ENCODE data around the gene LSP1. TPM values are rescaled to one million over a fixed set of nuclear protein-coding genes. Genes with fewer than 3 reads are reported as not detected.

LSP1 gene
- total and polyA plus RNA-seq, 2 of the 8 experiments (the other 6 are each of a cell fraction or from before 2014, with no cell fraction given), result 0.03 TPM; not detected in 1

DNA sequence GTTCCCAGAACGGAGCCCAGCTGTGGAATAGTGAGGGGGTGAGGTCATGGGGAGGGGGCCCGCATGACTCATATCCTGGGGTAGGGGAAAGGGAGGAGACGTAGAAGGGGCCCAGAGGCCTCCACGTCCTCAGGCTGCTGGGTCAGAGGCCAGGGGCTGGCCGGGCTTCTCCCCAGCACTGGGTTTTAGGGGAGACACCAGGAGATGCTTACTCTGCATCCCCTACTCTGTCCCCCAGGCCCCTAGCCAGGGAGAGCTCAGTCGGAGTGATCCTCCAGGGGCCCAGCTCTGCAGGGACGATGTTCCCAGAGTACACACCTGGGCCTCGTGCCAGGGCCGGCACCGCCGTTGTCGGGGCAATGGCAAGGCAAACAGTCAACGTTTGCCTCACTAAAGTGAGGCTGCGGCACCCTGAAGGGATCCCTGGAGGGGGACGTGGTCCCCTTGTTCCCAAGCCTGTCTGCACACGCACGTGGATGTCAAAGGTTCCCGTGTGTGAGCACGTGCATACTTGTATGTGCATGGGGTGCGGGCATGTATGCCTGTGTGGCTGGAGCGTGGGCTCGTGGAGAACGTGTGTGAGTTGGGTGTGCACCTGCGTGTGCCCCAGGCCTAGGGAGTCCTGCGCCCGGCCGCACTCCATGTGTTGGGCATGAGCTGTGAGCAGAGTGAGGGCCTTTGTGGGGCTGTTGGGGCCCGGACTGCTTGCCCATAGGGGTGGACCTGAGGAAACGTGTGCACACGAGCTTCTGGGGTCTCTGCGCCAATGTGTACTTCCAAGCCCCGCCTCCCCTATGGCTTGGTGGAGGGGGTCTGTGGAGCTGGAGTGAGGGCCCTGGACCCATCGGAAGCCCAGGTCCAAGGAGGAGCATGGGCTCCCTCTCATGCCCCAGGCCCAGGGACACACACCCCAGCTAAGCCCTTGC lies 24.6 kb downstream of the LSP1 start:
- no peak overlapping the region for H2BK5ac ChIP-seq (ENCODE audit: low read depth, low read length)
- peaks cover 0 to 1% (median 0%) of the 10 kb centered on the region in 4 experiments; a peak in 1 of 7 replicates for H3K4me1 ChIP-seq (replicated peaks in 1 of 4; ENCODE audit: control insufficient read depth in 3 of 4, insufficient read depth in 4 of 4, low read length in 3 of 4)
- no peaks in the 10 kb centered on the region for H3K79me2 ChIP-seq (ENCODE audit: control insufficient read depth in 1 of 2, insufficient read depth in 2 of 2, low read length in 2 of 2)
- no peak overlapping the region for H3K27ac ChIP-seq (ENCODE audit: low read depth, low read length)
- POLR2A ChIA-PET (ENCODE audit: partially characterized antibody), result interaction anchor here (1.4 kb wide), 1 partner anchor 21 kb away, joined by 4 read pairs; no protein-coding TSS in a partner anchor
- CTCF ChIA-PET (ENCODE audit: partially characterized antibody), result interaction anchor here (0.6 to 5.5 kb wide), 44 partner anchors 10 to 423 kb away, joined by 3 to 156 read pairs (median 5); partner anchors contain the start of genes INS, LSP1, MRPL23 and PRR33
- H3K23ac ChIP-seq (ENCODE audit: insufficient read length), result no peak overlapping the region
- no peak for DNase-seq (ENCODE audit: low read depth in 1 of 2, low spot score in 2 of 2)
- no peak overlapping the region for H3K4me3 ChIP-seq (ENCODE audit: extremely low read depth in 1 of 4, insufficient read depth in 2 of 4, low read depth in 3 of 4, low read length in 4 of 4)
- no peak overlapping the region for H3K4ac ChIP-seq (replicated peaks; ENCODE audit: insufficient read length, low read depth, low read length)
- FAIRE-seq, result no peak
- peak overlapping the region; percentile 33; the same call in 1 of the 2 replicates for H2BK12ac ChIP-seq (ENCODE audit: low read depth, low read length)
- no peaks in the 10 kb centered on the region for H3K23me2 ChIP-seq (ENCODE audit: low read depth, low read length)
- H3K9ac ChIP-seq (replicated peaks in 1 of 4; ENCODE audit: extremely low read depth in 1 of 4, low read depth in 3 of 4, low read length in 3 of 4), result no peak overlapping the region
- H4K91ac ChIP-seq (replicated peaks; ENCODE audit: insufficient read length, low read length), result no peak overlapping the region
- WGBS, 2 experiments (ENCODE audit: extremely low coverage in 1 of 2, insufficient coverage in 1 of 2, insufficient read length in 1 of 2, insufficient replicate concordance in 2 of 2, low coverage in 1 of 2, low lambda C conversion rate in 2 of 2, missing lambda C conversion rate in 1 of 2), result 89% methylated on average over 28 of the region's 33 CpGs; no CpG with 5 or more reads in 1 of the 2 experiments
- no peaks in the 10 kb centered on the region for H4K20me1 ChIP-seq (replicated peaks in 1 of 2; ENCODE audit: control insufficient read depth in 1 of 2, insufficient read depth in 2 of 2, low read length in 2 of 2)
- H2BK120ac ChIP-seq (replicated peaks; ENCODE audit: low read depth, low read length), result no peak overlapping the region
- no peak overlapping the region for H3K4me2 ChIP-seq (ENCODE audit: insufficient read depth in 1 of 2, low read depth in 2 of 2, low read length in 2 of 2)
- H3K9me3 ChIP-seq (ENCODE audit: insufficient read depth in 2 of 2, low read depth in 1 of 2, low read length in 1 of 2), result no peaks in the 10 kb centered on the region
- no peak overlapping the region for H3K14ac ChIP-seq (ENCODE audit: insufficient read length)
- H3K18ac ChIP-seq (ENCODE audit: extremely low read depth, low read length), result no peak overlapping the region; the same call in 1 of the 2 replicates
- no peak overlapping the region for H3K56ac ChIP-seq (replicated peaks; ENCODE audit: insufficient read length, low read depth, low read length)
- 0 out of 2 replicates have a peak overlapping the region, but pooled peaks have one; percentile 43 for H2BK20ac ChIP-seq (ENCODE audit: low read length)
- no peak overlapping the region for H2AFZ ChIP-seq (ENCODE audit: low read length)
- H2AK5ac ChIP-seq (ENCODE audit: low read depth, low read length), result no peak overlapping the region
- peak overlapping the region; percentile 14; the same call in 1 of the 2 replicates for H4K8ac ChIP-seq (ENCODE audit: extremely low read depth, insufficient read depth, low read length)
- H3K27me3 ChIP-seq (replicated peaks in 1 of 4; ENCODE audit: control insufficient read depth in 3 of 4, extremely low read depth in 1 of 4, insufficient read depth in 3 of 4, low read length in 3 of 4), result no peaks in the 10 kb centered on the region
- TF ChIP-seq, protein P1, sequence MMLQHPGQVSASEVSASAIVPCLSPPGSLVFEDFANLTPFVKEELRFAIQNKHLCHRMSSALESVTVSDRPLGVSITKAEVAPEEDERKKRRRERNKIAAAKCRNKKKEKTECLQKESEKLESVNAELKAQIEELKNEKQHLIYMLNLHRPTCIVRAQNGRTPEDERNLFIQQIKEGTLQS (IDR thresholded peaks at IDR 0.05; ENCODE audit: insufficient read depth, low read depth, low read length), result no peak
- H4K5ac ChIP-seq (ENCODE audit: insufficient read length, low read depth, low read length), result no peak overlapping the region
- no peak overlapping the region; the same call in 1 of the 2 replicates for H2BK15ac ChIP-seq (ENCODE audit: low read length)
- no peaks in the 10 kb centered on the region for H3K36me3 ChIP-seq (ENCODE audit: control insufficient read depth in 2 of 4, insufficient read depth in 4 of 4, low read length in 3 of 4)
- H3K79me1 ChIP-seq (ENCODE audit: low read depth, low read length), result no peaks in the 10 kb centered on the region

Data from H1 (cell line).